ENCODE results near the gene MMP24. TPM values are rescaled to one million over a fixed set of nuclear protein-coding genes. Genes with fewer than 3 reads are reported as not detected.

MMP24 gene
- total RNA-seq, 1 donor from 2014 or later, result 15.6 TPM

GRCh38 chr20:35307666-35308653 lies 81.5 kb downstream of the MMP24 start:
- H3K9me3 Mint-ChIP-seq (ENCODE audit: unreplicated experiment), result peaks cover 3% of the 10 kb centered on the region
- FAIRE-seq (peak; percentile 5), DNase-seq (ENCODE audit: low read depth) (peak; percentile 79)
- no peaks in the 10 kb centered on the region for H3K36me3 ChIP-seq (ENCODE audit: insufficient read depth, low read length)
- H3K4me2 ChIP-seq (ENCODE audit: low read length), result peak overlapping the region; percentile 46
- H3K27me3 ChIP-seq (ENCODE audit: insufficient read depth, low read length), result no peaks in the 10 kb centered on the region
- peak overlapping the region; percentile 100 for H3K27ac ChIP-seq (ENCODE audit: low read depth, low read length)
- H3K79me2 ChIP-seq (ENCODE audit: insufficient read depth, low read length), result peaks cover 8% of the 10 kb centered on the region
- no peaks in the 10 kb centered on the region for H4K20me1 ChIP-seq (ENCODE audit: insufficient read depth, low read length)
- H2AFZ ChIP-seq (ENCODE audit: low read depth, low read length), result no peak overlapping the region
- H3K4me3 ChIP-seq (ENCODE audit: insufficient read depth, low read depth, low read length), result no peak overlapping the region
- H3K27ac Mint-ChIP-seq (ENCODE audit: unreplicated experiment), result peak overlapping the region; percentile 100
- no peak for TF ChIP-seq CTCF (IDR thresholded peaks at IDR 0.05; ENCODE audit: insufficient read depth, low read depth, low read length)
- no peak for TF ChIP-seq EZH2 (IDR thresholded peaks at IDR 0.05; ENCODE audit: insufficient read depth, low read length)
- peaks cover 11% of the 10 kb centered on the region for H3K36me3 Mint-ChIP-seq (ENCODE audit: low read depth, unreplicated experiment)
- H3K27me3 Mint-ChIP-seq (ENCODE audit: low read depth, unreplicated experiment), result no peaks in the 10 kb centered on the region
- H3K9ac ChIP-seq (ENCODE audit: low read length), result peak overlapping the region; percentile 81
- H3K4me3 Mint-ChIP-seq (ENCODE audit: unreplicated experiment), result no peak overlapping the region
- H3K4me1 Mint-ChIP-seq (ENCODE audit: low read depth, unreplicated experiment), result peaks cover 75% of the 10 kb centered on the region
- no peaks in the 10 kb centered on the region for H3K9me3 ChIP-seq (ENCODE audit: insufficient read depth, low read depth, low read length)
- H3K4me1 ChIP-seq (ENCODE audit: insufficient read depth, low read length), result peaks cover 85% of the 10 kb centered on the region

- H2AFZ ChIP-seq (ENCODE audit: low read depth, low read length), result no peak overlapping the region
- Mint-ChIP-seq H3K9me3 (ENCODE audit: unreplicated experiment) (peaks cover 3% of the 10 kb centered on the region), H3K36me3 (ENCODE audit: low read depth, unreplicated experiment) (peaks cover 11% of the 10 kb centered on the region), H3K4me3 (ENCODE audit: unreplicated experiment) (no peak overlapping the region), H3K27ac (ENCODE audit: unreplicated experiment) (peak overlapping the region; percentile 73), H3K4me1 (ENCODE audit: low read depth, unreplicated experiment) (peaks cover 66% of the 10 kb centered on the region), H3K27me3 (ENCODE audit: low read depth, unreplicated experiment) (no peaks in the 10 kb centered on the region)
- peaks cover 8% of the 10 kb centered on the region for H3K79me2 ChIP-seq (ENCODE audit: insufficient read depth, low read length)
- peak overlapping the region; percentile 92 for H3K27ac ChIP-seq (ENCODE audit: low read depth, low read length)
- H3K36me3 ChIP-seq (ENCODE audit: insufficient read depth, low read length), result no peaks in the 10 kb centered on the region
- no peaks in the 10 kb centered on the region for H3K27me3 ChIP-seq (ENCODE audit: insufficient read depth, low read length)
- FAIRE-seq (no peak), DNase-seq (ENCODE audit: low read depth) (peak; percentile 64)
- peaks cover 73% of the 10 kb centered on the region for H3K4me1 ChIP-seq (ENCODE audit: insufficient read depth, low read length)
- H3K9ac ChIP-seq (ENCODE audit: low read length), result peak overlapping the region; percentile 73
- H3K4me2 ChIP-seq (ENCODE audit: low read length), result peak overlapping the region; percentile 42
- H4K20me1 ChIP-seq (ENCODE audit: insufficient read depth, low read length), result no peaks in the 10 kb centered on the region
- TF ChIP-seq CTCF (IDR thresholded peaks at IDR 0.05; ENCODE audit: insufficient read depth, low read depth, low read length) (no peak), EZH2 (IDR thresholded peaks at IDR 0.05; ENCODE audit: insufficient read depth, low read length) (no peak)
- H3K4me3 ChIP-seq (ENCODE audit: insufficient read depth, low read depth, low read length), result no peak overlapping the region
- H3K9me3 ChIP-seq (ENCODE audit: insufficient read depth, low read depth, low read length), result no peaks in the 10 kb centered on the region
Observed at GRCh38 chr20:35311409-35311808, 84.9 kb downstream of the MMP24 start.
